Bronchial epithelial cell (primary cell): ENCODE results near the gene RAB23. TPM values are rescaled to one million over a fixed set of nuclear protein-coding genes. Genes with fewer than 3 reads are reported as not detected.
"Not testable (repeated sequence)": the region's sequence is repeated elsewhere in the genome, so short reads cannot be mapped to it uniquely, and the experiment has no call there.

ENCODE experiments used
- DNase-seq: peaks from one replicate; pipeline ENCODE4 v3.0.0-alpha.2; 2010; ENCODE audit warnings: low read depth
- FAIRE-seq: peaks from 2 replicates; lab custom pipeline; 2011; peaks lifted over from hg19 to GRCh38; lab: Jason Lieb, UNC
- H3K27me3 ChIP-seq: 2 replicates; pipeline ENCODE4 v1.5.1; 2011; ENCODE audit warnings: low read length; ENCODE audit not compliant: control insufficient read depth, insufficient read depth
- H3K36me3 ChIP-seq: 2 replicates; pipeline ENCODE4 v1.5.1; 2011; ENCODE audit warnings: low read length; ENCODE audit not compliant: control insufficient read depth, insufficient read depth
- H3K4me3 ChIP-seq: 2 replicates; pipeline ENCODE4 v1.5.1; 2011; ENCODE audit warnings: mild to moderate bottlenecking, low read depth, low read length, control low read depth
- CTCF ChIP-seq: IDR thresholded peaks from 2 replicates; pipeline ENCODE4 v1.5.1; 2011; ENCODE audit warnings: mild to moderate bottlenecking, moderate library complexity, low read length, control low read depth, inconsistent platforms; ENCODE audit not compliant: insufficient read depth, severe bottlenecking
- total RNA-seq: library from RNA; depleted of rRNA; stranded (reverse); fragments of >200 nt; gene quantifications from 2 replicates; pipeline ENCODE4 v1.2.1, GENCODE V29; 2014

RAB23 gene
- total RNA-seq, 1 donor from 2014 or later, result 26.1 TPM

- Histone ChIP-seq H3K27me3 (no peaks in the 10 kb centered on the region), H3K36me3 (no peaks in the 10 kb centered on the region), H3K4me3 (no peak overlapping the region)
- no peak for TF ChIP-seq CTCF
- DNase-seq (no peak), FAIRE-seq (no peak)
Observed at GRCh38 chr6:57250348-57250747, 28.2 kb upstream of the RAB23 start.

GRCh38 chr6:57248311-57248895 lies 26.3 kb upstream of the RAB23 start:
- no peak overlapping the region for H3K4me3 ChIP-seq
- FAIRE-seq (no peak), DNase-seq (no peak)
- H3K36me3 ChIP-seq, result no peaks in the 10 kb centered on the region
- no peaks in the 10 kb centered on the region for H3K27me3 ChIP-seq
- no peak for TF ChIP-seq CTCF

GRCh38 chr6:57247603-57248002 lies 25.5 kb upstream of the RAB23 start:
- Histone ChIP-seq H3K27me3 (no peaks in the 10 kb centered on the region), H3K36me3 (no peaks in the 10 kb centered on the region), H3K4me3 (no peak overlapping the region)
- FAIRE-seq, result no peak
- no peak for TF ChIP-seq CTCF
- no peak for DNase-seq

GRCh38 chr6:57246307-57246706 lies 24.2 kb upstream of the RAB23 start:
- FAIRE-seq (no peak), DNase-seq (no peak)
- no peaks in the 10 kb centered on the region for H3K27me3 ChIP-seq
- no peak overlapping the region for H3K4me3 ChIP-seq
- TF ChIP-seq CTCF, result no peak
- no peaks in the 10 kb centered on the region for H3K36me3 ChIP-seq

- no peak for FAIRE-seq
- Histone ChIP-seq H3K27me3 (no peaks in the 10 kb centered on the region), H3K36me3 (no peaks in the 10 kb centered on the region), H3K4me3 (no peak overlapping the region)
- no peak for DNase-seq
- TF ChIP-seq CTCF, result no peak
Observed at GRCh38 chr6:57243954-57244353, 21.8 kb upstream of the RAB23 start.

GRCh38 chr6:57243526-57243925 lies 21.4 kb upstream of the RAB23 start:
- not testable (repeated sequence) for H3K36me3 ChIP-seq, H3K4me3 ChIP-seq, DNase-seq, H3K27me3 ChIP-seq, FAIRE-seq
